Transverse colon (tissue), 4 donors: ENCODE results near the gene RAB24.

Source experiments
- POLR2AphosphoS5 ChIP-seq, 3 donors: sonication (generic); formaldehyde crosslinking; IDR thresholded peaks; one replicate each; pipeline ENCODE4 v1.6.1; 2016; ENCODE audit warnings: antibody characterized with exemption in 3 of 3
- TF ChIP-seq, protein P1 (sequence below), 5 experiments: fragments of 200-600 bp in 3 of 5; fragments of 450-650 bp in 2 of 5; sonication (generic) in 3 of 5; IDR thresholded peaks; 1 replicate in 2 of 5; 2 replicates in 3 of 5; pipeline ENCODE4 v1.5.1; 2016 to 2017; ENCODE audit warnings: antibody characterized with exemption in 5 of 5, inconsistent platforms in 3 of 5, mild to moderate bottlenecking in 2 of 5, moderate library complexity in 1 of 5

DNA sequence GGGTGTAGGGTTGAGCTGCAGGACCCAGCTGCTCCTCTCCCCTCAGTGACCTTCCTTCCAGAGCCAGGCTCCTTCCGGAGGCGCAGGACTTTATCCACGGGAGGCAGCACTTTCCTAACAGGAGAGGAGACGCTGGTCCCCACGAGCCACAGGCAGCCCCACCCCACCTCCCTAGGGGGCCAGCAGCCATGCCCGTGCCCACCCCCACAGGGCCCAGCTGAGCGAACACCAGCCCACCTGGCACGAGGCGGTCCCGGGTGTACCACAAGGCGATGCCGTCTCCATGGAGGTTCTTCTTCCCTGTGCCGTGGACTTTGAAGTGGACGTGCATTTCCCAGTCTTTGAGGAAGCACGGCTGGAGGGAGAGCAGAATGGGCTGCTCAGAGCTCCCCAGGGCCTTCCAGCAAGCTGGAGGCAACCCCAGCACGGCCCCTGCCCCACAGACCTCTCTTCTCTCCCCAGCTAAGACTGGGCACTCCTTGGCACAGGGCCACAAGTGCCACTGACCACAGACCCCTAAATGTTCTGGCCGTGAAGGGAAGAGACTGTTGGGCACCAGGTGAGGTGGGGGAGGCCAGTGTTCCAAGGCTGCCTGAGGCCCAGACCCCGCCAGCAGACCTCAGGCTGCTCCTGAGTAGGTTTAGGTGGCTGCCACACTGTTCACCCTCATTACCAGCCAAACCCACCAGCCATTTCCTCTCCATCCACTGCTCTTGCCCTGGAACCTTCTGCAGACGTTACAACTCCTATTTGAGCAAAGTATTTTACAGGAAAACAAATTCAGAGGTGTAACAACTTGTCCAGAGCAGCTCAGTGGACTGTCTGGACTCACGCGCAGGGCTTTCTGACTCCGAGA, 35.0 kb upstream of the RAB24 start:
- TF ChIP-seq, protein P1, sequence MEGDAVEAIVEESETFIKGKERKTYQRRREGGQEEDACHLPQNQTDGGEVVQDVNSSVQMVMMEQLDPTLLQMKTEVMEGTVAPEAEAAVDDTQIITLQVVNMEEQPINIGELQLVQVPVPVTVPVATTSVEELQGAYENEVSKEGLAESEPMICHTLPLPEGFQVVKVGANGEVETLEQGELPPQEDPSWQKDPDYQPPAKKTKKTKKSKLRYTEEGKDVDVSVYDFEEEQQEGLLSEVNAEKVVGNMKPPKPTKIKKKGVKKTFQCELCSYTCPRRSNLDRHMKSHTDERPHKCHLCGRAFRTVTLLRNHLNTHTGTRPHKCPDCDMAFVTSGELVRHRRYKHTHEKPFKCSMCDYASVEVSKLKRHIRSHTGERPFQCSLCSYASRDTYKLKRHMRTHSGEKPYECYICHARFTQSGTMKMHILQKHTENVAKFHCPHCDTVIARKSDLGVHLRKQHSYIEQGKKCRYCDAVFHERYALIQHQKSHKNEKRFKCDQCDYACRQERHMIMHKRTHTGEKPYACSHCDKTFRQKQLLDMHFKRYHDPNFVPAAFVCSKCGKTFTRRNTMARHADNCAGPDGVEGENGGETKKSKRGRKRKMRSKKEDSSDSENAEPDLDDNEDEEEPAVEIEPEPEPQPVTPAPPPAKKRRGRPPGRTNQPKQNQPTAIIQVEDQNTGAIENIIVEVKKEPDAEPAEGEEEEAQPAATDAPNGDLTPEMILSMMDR (IDR thresholded peaks at IDR 0.05): no peak
- TF ChIP-seq POLR2AphosphoS5 (IDR thresholded peaks at IDR 0.05): no peak
